GM23338 (cell line): ENCODE data around the gene CD4.

ENCODE experiments used
- CREB1 ChIP-seq: fragments of 250-450 bp; sonication (Bioruptor Pico); IDR thresholded peaks from 2 replicates; pipeline ENCODE4 v1.5.0; 2020; ENCODE audit warnings: low read depth, mild to moderate bottlenecking, moderate library complexity
- EZH2 ChIP-seq: fragments of 200-600 bp; sonication (generic); IDR thresholded peaks from one replicate; pipeline ENCODE4 v1.8.0; 2017; ENCODE audit warnings: antibody characterized with exemption, mild to moderate bottlenecking, low read depth; ENCODE audit not compliant: unreplicated experiment
- EZH2phosphoT487 ChIP-seq: fragments of 200-600 bp; sonication (generic); IDR thresholded peaks from one replicate; pipeline ENCODE4 v1.8.1; 2018; ENCODE audit warnings: antibody characterized with exemption; ENCODE audit not compliant: unreplicated experiment
- JUNB ChIP-seq: IDR thresholded peaks from one replicate; pipeline ENCODE4 v1.6.1; 2016; ENCODE audit warnings: antibody characterized with exemption; ENCODE audit not compliant: unreplicated experiment
- NANOG ChIP-seq: IDR thresholded peaks from 2 replicates; pipeline ENCODE4 v1.6.1; 2016; ENCODE audit warnings: antibody characterized with exemption, borderline replicate concordance
- POLR2AphosphoS5 ChIP-seq: IDR thresholded peaks from 2 replicates; pipeline ENCODE4 v1.6.1; 2016; ENCODE audit warnings: antibody characterized with exemption, low read depth
- STAT1 ChIP-seq: IDR thresholded peaks from one replicate; pipeline ENCODE4 v1.6.1; 2016; ENCODE audit warnings: antibody characterized with exemption; ENCODE audit not compliant: unreplicated experiment
- TF ChIP-seq, protein P1 (sequence below), 2 experiments: fragments of 200-600 bp in 1 of 2; sonication (generic) in 1 of 2; conservative IDR thresholded peaks; 2 replicates each; pipeline versions ENCODE4 v1.5.1 to v1.6.1; 2016 to 2017; ENCODE audit warnings: antibody characterized with exemption in 2 of 2, low read depth in 2 of 2, mild to moderate bottlenecking in 2 of 2, moderate library complexity in 1 of 2
- TF ChIP-seq, protein P2 (sequence below): IDR thresholded peaks from one replicate; pipeline ENCODE4 v1.6.1; 2018; ENCODE audit warnings: antibody characterized with exemption; ENCODE audit not compliant: unreplicated experiment
- TF ChIP-seq, protein P3 (sequence below): IDR thresholded peaks from 2 replicates; pipeline ENCODE4 v1.6.1; 2016; ENCODE audit warnings: antibody characterized with exemption

DNA sequence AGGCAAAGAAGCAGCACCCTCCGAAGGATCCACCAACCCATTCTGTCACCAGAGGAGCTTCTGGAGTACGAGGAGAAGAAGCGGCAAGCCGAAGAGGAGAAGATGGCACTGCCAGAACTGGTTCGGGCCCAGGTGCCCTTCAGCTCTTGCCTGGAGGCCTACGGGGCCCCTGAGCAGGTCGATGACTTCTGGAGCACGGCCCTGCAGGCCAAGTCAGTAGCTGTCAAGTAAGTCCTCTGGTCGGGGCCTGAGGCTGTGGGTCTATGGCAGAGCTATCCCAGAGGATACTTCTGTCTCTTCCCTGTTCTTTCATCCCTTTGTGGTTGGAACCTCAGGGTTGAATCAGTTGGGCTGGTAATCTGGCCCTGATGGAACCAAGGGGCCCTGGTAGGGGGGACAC lies 72.1 kb downstream of the CD4 start:
- TF ChIP-seq, protein P1, sequence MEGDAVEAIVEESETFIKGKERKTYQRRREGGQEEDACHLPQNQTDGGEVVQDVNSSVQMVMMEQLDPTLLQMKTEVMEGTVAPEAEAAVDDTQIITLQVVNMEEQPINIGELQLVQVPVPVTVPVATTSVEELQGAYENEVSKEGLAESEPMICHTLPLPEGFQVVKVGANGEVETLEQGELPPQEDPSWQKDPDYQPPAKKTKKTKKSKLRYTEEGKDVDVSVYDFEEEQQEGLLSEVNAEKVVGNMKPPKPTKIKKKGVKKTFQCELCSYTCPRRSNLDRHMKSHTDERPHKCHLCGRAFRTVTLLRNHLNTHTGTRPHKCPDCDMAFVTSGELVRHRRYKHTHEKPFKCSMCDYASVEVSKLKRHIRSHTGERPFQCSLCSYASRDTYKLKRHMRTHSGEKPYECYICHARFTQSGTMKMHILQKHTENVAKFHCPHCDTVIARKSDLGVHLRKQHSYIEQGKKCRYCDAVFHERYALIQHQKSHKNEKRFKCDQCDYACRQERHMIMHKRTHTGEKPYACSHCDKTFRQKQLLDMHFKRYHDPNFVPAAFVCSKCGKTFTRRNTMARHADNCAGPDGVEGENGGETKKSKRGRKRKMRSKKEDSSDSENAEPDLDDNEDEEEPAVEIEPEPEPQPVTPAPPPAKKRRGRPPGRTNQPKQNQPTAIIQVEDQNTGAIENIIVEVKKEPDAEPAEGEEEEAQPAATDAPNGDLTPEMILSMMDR (conservative IDR thresholded peaks at IDR 0.05; ENCODE audit: low read depth in 2 of 2), result no peak
- TF ChIP-seq, protein P2, sequence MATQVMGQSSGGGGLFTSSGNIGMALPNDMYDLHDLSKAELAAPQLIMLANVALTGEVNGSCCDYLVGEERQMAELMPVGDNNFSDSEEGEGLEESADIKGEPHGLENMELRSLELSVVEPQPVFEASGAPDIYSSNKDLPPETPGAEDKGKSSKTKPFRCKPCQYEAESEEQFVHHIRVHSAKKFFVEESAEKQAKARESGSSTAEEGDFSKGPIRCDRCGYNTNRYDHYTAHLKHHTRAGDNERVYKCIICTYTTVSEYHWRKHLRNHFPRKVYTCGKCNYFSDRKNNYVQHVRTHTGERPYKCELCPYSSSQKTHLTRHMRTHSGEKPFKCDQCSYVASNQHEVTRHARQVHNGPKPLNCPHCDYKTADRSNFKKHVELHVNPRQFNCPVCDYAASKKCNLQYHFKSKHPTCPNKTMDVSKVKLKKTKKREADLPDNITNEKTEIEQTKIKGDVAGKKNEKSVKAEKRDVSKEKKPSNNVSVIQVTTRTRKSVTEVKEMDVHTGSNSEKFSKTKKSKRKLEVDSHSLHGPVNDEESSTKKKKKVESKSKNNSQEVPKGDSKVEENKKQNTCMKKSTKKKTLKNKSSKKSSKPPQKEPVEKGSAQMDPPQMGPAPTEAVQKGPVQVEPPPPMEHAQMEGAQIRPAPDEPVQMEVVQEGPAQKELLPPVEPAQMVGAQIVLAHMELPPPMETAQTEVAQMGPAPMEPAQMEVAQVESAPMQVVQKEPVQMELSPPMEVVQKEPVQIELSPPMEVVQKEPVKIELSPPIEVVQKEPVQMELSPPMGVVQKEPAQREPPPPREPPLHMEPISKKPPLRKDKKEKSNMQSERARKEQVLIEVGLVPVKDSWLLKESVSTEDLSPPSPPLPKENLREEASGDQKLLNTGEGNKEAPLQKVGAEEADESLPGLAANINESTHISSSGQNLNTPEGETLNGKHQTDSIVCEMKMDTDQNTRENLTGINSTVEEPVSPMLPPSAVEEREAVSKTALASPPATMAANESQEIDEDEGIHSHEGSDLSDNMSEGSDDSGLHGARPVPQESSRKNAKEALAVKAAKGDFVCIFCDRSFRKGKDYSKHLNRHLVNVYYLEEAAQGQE, result no peak
- TF ChIP-seq EZH2 (no peak), POLR2AphosphoS5 (no peak), CREB1 (CRISPR knock-in tag) (no peak), STAT1 (no peak), NANOG (no peak), EZH2phosphoT487 (no peak), JUNB (no peak)
- TF ChIP-seq, protein P3, sequence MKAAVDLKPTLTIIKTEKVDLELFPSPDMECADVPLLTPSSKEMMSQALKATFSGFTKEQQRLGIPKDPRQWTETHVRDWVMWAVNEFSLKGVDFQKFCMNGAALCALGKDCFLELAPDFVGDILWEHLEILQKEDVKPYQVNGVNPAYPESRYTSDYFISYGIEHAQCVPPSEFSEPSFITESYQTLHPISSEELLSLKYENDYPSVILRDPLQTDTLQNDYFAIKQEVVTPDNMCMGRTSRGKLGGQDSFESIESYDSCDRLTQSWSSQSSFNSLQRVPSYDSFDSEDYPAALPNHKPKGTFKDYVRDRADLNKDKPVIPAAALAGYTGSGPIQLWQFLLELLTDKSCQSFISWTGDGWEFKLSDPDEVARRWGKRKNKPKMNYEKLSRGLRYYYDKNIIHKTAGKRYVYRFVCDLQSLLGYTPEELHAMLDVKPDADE, result no peak
